ACC112 (cell line): ENCODE data around the gene ZSCAN29.
A peak's percentile ranks its signal among the peaks of the same experiment; 100 is the strongest.

ENCODE experiments used
- H2AFZ ChIP-seq: fragments of 200-600 bp; sonication (generic); one replicate; pipeline ENCODE4 v1.6.0; 2017; ENCODE audit warnings: antibody characterized with exemption, low read length; ENCODE audit not compliant: unreplicated experiment
- H3K27ac ChIP-seq: fragments of 200-600 bp; sonication (generic); 2 replicates; pipeline ENCODE4 v1.5.1; 2014; ENCODE audit warnings: low read depth, mild to moderate bottlenecking, antibody characterized with exemption, low read length, moderate library complexity
- H3K27me3 ChIP-seq: fragments of 200-600 bp; sonication (generic); 2 replicates; pipeline ENCODE4 v1.6.1; 2014; ENCODE audit warnings: mild to moderate bottlenecking, antibody characterized with exemption, low read length, moderate library complexity, mixed read lengths; ENCODE audit not compliant: insufficient read depth
- H3K36me3 ChIP-seq: fragments of 200-600 bp; sonication (generic); 2 replicates; pipeline ENCODE4 v1.6.1; 2016; ENCODE audit warnings: mild to moderate bottlenecking, antibody characterized with exemption, low read length, moderate library complexity, mixed read lengths; ENCODE audit not compliant: insufficient read depth
- H3K4me1 ChIP-seq: fragments of 200-600 bp; sonication (generic); one replicate; pipeline ENCODE4 v1.6.1; 2016; ENCODE audit warnings: low read length, mixed read lengths; ENCODE audit not compliant: insufficient read depth, unreplicated experiment, control insufficient read depth
- H3K4me3 ChIP-seq: fragments of 200-600 bp; sonication (generic); 2 replicates; pipeline ENCODE4 v1.5.1; 2014; ENCODE audit warnings: mild to moderate bottlenecking, low read depth, low read length
- H3K79me2 ChIP-seq: fragments of 200-600 bp; sonication (generic); one replicate; pipeline ENCODE4 v1.6.0; 2016; ENCODE audit warnings: low read length; ENCODE audit not compliant: control insufficient read depth, unreplicated experiment, insufficient read depth

The ZSCAN29 gene

GRCh38 chr15:43352693-43353382 is 18.0 kb downstream of the ZSCAN29 start:
- no peak overlapping the region for H3K4me3 ChIP-seq
- no peaks in the 10 kb centered on the region for H3K27me3 ChIP-seq
- no peak overlapping the region for H2AFZ ChIP-seq
- H3K79me2 ChIP-seq, result no peaks in the 10 kb centered on the region
- peaks cover 34% of the 10 kb centered on the region for H3K36me3 ChIP-seq
- H3K27ac ChIP-seq, result no peak overlapping the region
- no peaks in the 10 kb centered on the region for H3K4me1 ChIP-seq

GRCh38 chr15:43347114-43347513 is 23.7 kb downstream of the ZSCAN29 start:
- H3K27me3 ChIP-seq, result no peaks in the 10 kb centered on the region
- H3K79me2 ChIP-seq, result no peaks in the 10 kb centered on the region
- H3K36me3 ChIP-seq, result peaks cover 23% of the 10 kb centered on the region; the same call in 1 of the 2 replicates
- H3K4me1 ChIP-seq, result no peaks in the 10 kb centered on the region
- no peak overlapping the region for H2AFZ ChIP-seq
- no peak overlapping the region for H3K27ac ChIP-seq
- H3K4me3 ChIP-seq, result no peak overlapping the region

- Histone ChIP-seq H3K36me3 (peaks cover 18% of the 10 kb centered on the region; the same call in 1 of the 2 replicates), H3K27ac (no peak overlapping the region), H2AFZ (no peak overlapping the region), H3K27me3 (no peaks in the 10 kb centered on the region), H3K4me3 (no peak overlapping the region), H3K79me2 (no peaks in the 10 kb centered on the region), H3K4me1 (no peaks in the 10 kb centered on the region)
These were observed 24.5 kb downstream of the ZSCAN29 start for GRCh38 chr15:43346305-43346704.

GRCh38 chr15:43330780-43331087 is 40.1 kb downstream of the ZSCAN29 start:
- Histone ChIP-seq H3K27ac (peak overlapping the region; percentile 83), H3K4me1 (peaks cover 21% of the 10 kb centered on the region), H3K4me3 (peak overlapping the region; percentile 80), H3K27me3 (no peaks in the 10 kb centered on the region), H3K79me2 (peaks cover 21% of the 10 kb centered on the region), H3K36me3 (no peaks in the 10 kb centered on the region; the same call in 1 of the 2 replicates), H2AFZ (peak overlapping the region; percentile 82)

- Histone ChIP-seq H3K79me2 (peaks cover 21% of the 10 kb centered on the region), H3K4me1 (peaks cover 21% of the 10 kb centered on the region), H3K27ac (peak within 1 kb of the TSS; percentile 83), H3K36me3 (no peaks in the 10 kb centered on the region; the same call in 1 of the 2 replicates), H3K27me3 (no peaks in the 10 kb centered on the region), H2AFZ (peak within 1 kb of the TSS; percentile 82), H3K4me3 (peak within 1 kb of the TSS; percentile 80)
These were observed 40.7 kb downstream of the ZSCAN29 start, which contains the start of gene LCMT2 for GRCh38 chr15:43329960-43330779. TSS of gene LCMT2 (minus strand) at chr15:43330573. CDS start at chr15:43330489, 84 bp downstream.

GRCh38 chr15:43329217-43329959 is 41.5 kb downstream of the ZSCAN29 start:
- H3K36me3 ChIP-seq, result no peaks in the 10 kb centered on the region; the same call in 1 of the 2 replicates
- peaks cover 21% of the 10 kb centered on the region for H3K79me2 ChIP-seq
- peak overlapping the region; percentile 78 for H2AFZ ChIP-seq
- peak overlapping the region; percentile 80 for H3K4me3 ChIP-seq
- no peaks in the 10 kb centered on the region for H3K27me3 ChIP-seq
- peaks cover 21% of the 10 kb centered on the region for H3K4me1 ChIP-seq
- H3K27ac ChIP-seq, result peak overlapping the region; percentile 83

- H3K36me3 ChIP-seq, result no peaks in the 10 kb centered on the region
- H2AFZ ChIP-seq, result no peak overlapping the region
- no peak overlapping the region for H3K27ac ChIP-seq
- peaks cover 21% of the 10 kb centered on the region; the same call in 1 of the 2 replicates for H3K27me3 ChIP-seq
- H3K4me3 ChIP-seq, result no peak overlapping the region
- peaks cover 21% of the 10 kb centered on the region for H3K79me2 ChIP-seq
- H3K4me1 ChIP-seq, result peaks cover 15% of the 10 kb centered on the region
These were observed 45.7 kb downstream of the ZSCAN29 start for GRCh38 chr15:43325039-43325684.

- Histone ChIP-seq H3K4me3 (no peak overlapping the region), H3K36me3 (no peaks in the 10 kb centered on the region), H3K79me2 (no peaks in the 10 kb centered on the region), H3K27me3 (peaks cover 52% of the 10 kb centered on the region), H2AFZ (no peak overlapping the region), H3K4me1 (no peaks in the 10 kb centered on the region), H3K27ac (no peak overlapping the region)
These were observed 51.7 kb downstream of the ZSCAN29 start for GRCh38 chr15:43318990-43319771.

- no peak overlapping the region for H2AFZ ChIP-seq
- no peaks in the 10 kb centered on the region for H3K4me1 ChIP-seq
- no peak overlapping the region for H3K27ac ChIP-seq
- no peaks in the 10 kb centered on the region for H3K36me3 ChIP-seq
- H3K4me3 ChIP-seq, result no peak overlapping the region
- H3K27me3 ChIP-seq, result peaks cover 64% of the 10 kb centered on the region
- H3K79me2 ChIP-seq, result no peaks in the 10 kb centered on the region
These were observed 53.2 kb downstream of the ZSCAN29 start for GRCh38 chr15:43317566-43318184.
